GM12875 (cell line): ENCODE measurements around the gene DYNC1I1.

Source experiments
- H3K4me3 ChIP-seq: one replicate; pipeline ENCODE4 v1.5.1; 2011; ENCODE audit warnings: low read depth, low read length, control low read depth
- TF ChIP-seq, protein P1 (sequence below): IDR thresholded peaks from 2 replicates; pipeline ENCODE4 v1.5.1; 2011; ENCODE audit warnings: low read depth, mild to moderate bottlenecking, control low read depth, inconsistent platforms, low read length, moderate library complexity, borderline replicate concordance; ENCODE audit not compliant: insufficient read depth

Gene DYNC1I1

DNA sequence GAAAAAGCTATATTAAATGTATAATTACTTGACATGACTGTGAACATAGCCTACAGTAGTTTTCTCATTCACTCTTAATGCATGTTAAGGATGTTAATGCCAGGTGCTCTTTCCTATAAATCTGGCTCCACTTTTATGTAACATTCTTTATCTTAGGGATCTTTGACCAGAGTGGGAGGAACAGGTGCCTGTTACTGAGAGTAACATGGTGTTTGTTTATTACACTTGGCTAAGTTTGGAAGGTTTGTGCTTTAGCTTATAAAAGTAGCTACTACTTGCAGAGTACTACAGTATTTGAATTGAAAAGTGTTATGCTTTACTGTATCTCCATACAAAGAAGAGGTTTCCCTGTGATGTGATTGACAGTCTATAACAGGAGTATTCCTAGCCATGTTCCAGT is 183.4 kb downstream of the DYNC1I1 start:
- TF ChIP-seq, protein P1, sequence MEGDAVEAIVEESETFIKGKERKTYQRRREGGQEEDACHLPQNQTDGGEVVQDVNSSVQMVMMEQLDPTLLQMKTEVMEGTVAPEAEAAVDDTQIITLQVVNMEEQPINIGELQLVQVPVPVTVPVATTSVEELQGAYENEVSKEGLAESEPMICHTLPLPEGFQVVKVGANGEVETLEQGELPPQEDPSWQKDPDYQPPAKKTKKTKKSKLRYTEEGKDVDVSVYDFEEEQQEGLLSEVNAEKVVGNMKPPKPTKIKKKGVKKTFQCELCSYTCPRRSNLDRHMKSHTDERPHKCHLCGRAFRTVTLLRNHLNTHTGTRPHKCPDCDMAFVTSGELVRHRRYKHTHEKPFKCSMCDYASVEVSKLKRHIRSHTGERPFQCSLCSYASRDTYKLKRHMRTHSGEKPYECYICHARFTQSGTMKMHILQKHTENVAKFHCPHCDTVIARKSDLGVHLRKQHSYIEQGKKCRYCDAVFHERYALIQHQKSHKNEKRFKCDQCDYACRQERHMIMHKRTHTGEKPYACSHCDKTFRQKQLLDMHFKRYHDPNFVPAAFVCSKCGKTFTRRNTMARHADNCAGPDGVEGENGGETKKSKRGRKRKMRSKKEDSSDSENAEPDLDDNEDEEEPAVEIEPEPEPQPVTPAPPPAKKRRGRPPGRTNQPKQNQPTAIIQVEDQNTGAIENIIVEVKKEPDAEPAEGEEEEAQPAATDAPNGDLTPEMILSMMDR = no peak
- no peak overlapping the region for H3K4me3 ChIP-seq

DNA sequence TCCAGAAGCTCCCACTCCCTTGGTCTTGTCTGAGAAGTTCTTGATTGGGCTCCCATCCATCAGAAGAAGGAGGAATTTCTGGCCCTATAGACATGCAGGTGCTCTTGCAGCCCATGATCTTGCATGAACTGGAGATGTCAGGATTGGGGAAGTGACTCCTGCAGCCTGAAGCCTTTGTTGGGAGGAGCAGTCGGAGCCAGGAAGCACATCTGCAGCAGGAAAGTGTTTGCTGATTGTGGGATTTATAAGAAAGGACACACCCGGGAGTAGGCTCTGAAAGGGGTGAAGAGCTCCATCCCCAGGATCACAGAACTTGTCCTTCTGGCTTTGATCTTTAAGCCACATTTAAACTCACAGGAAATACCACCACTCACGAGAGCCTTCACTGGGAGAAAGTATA is 185.2 kb downstream of the DYNC1I1 start:
- no peak overlapping the region for H3K4me3 ChIP-seq
- TF ChIP-seq, protein P1 = no peak

DNA sequence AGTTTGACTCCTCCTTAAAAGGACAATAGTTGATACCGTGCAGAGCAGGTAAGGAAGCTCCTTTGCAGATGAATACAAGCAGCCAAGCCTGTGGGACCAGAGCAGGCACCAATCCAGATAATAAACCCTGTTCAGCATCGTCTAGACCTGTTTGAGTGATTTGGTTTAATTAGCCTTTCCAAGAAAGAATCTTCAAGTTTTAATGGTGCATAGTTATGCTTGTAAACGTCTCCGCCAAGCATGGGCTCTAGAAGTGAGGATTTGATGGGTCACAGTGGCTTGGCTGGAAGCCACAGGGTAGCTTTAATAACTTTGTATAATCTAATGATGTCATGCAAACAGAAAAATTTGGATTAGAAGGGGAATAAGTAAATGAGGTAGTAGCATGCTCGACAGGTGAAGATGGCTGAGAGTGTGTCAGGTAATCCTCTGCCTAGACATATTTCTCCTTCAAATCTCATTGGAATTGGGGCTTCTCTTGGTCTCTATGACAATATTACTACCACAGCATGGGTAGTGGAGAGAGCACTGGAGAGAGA is 188.4 kb downstream of the DYNC1I1 start:
- TF ChIP-seq, protein P1 = no peak
- no peak overlapping the region for H3K4me3 ChIP-seq

DNA sequence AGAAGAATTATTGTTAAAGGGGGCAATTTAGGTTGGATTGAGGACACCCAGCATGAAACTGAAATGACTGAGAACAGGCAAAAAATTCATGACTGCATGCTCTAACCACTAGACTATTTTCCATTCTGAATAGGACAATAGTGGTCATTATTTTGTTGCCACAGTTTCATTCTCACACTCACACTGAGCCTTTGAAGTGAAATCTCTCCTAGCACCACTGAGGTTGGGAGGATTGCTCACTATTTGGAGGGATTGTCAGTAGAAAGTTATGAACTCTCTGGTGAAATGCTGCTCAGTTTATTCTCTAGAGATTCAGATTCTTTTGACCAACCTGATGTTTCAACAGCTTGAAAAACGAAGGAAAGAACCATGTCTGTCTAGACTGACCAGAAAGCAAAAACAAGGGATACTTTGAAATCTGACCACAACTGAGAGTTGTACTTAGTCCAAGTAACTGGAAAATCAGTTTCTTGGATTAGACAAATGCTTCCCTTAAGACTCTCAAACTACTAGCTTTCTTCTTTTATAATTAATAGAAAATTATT is 191.2 kb downstream of the DYNC1I1 start:
- TF ChIP-seq, protein P1 = no peak

DNA sequence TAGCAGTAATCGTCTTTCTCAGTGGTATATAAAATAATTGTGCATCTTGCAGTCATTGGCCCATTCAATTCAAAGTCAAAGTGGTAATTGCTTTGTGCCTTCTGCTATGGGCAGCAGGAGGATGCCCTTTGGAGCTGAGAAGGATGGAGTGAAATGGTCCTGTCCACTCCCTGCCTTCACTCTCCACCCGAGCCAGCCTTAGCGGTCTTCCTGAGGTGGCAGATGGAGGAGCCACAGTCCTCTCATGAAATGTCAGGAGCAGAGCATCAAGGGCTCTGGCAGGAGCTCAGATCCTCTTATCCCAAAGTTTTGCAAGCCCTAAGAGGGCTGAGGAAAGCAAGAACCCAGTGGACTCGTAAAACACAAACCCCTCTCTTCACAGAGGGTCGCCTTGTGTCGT is 199.4 kb downstream of the DYNC1I1 start:
- TF ChIP-seq, protein P1 = no peak
- H3K4me3 ChIP-seq = no peak overlapping the region

More for the DNA sequence above, 191.2 kb downstream of the DYNC1I1 start:
- no peak overlapping the region for H3K4me3 ChIP-seq

DNA sequence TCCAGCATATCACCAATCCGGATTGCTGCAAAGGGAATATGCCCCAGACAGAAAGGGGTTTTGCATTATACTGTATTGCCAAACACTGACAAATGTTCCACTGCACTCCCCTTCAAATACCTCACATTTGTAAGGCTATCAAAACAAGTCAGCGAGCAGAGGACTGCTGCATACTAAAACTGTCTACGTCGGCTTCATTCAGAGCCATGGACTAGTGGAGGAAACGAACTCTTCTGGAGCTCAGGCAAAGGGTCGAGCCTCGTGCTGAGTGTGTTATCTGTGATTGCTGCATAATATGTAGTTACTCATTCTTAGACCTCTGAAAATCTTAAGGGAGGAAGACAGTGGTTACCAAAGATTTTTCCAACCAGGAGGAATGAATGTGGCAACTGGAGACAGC is 200.2 kb downstream of the DYNC1I1 start:
- H3K4me3 ChIP-seq = no peak overlapping the region
- TF ChIP-seq, protein P1 = no peak

DNA sequence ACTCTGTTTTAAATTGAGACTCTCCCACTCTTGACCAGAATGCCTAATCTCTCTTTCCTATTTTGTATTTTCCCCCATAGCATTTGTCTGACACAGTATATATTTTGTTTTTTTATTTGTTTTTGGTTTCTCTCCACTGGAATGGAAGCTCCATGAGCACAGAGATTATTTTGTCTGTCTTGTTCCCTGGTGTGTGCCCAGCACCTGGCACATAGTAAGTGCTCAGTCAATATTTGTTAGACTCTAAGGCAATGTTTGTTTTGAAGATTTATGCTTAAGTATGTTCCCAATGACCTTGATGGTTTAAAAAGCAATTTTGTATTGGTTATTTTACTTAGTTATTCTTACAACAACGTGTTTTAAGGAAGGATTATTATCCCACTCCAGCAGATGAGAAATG is 201.8 kb downstream of the DYNC1I1 start:
- H3K4me3 ChIP-seq = no peak overlapping the region
- TF ChIP-seq, protein P1 = no peak
